Panc1 (cell line): Measurements from ENCODE around the gene DPEP1. TPM values are rescaled to one million over a fixed set of nuclear protein-coding genes. Genes with fewer than 3 reads are reported as not detected.
A peak's percentile ranks its signal among the peaks of the same experiment; 100 is the strongest.

ENCODE experiments used
- ATAC-seq: fragments of 200-7000 bp; cut with Tn5 transposase; 2 replicates; pipeline ENCODE4 v1.9.1; 2020; ENCODE audit warnings: mild to moderate bottlenecking, moderate library complexity
- BruUV-seq: library from RNA; stranded (reverse); fragments of 400-500 nt; replicated peaks from 2 replicates; lab custom pipeline; 2021; lab: Mats Ljungman, UMichigan
- CTCF ChIA-PET: fragments of 300-600 bp; sonication (Branson Sonifier 250); formaldehyde crosslinking; loops from one replicate; lab custom pipeline; 2022; ENCODE audit warnings: antibody characterized with exemption; lab: Charles Lee
- POLR2A ChIA-PET: fragments of 300-600 bp; sonication (Branson Sonifier 250); formaldehyde crosslinking; loops from one replicate; lab custom pipeline; 2022; ENCODE audit warnings: antibody characterized with exemption; lab: Charles Lee
- DNase-seq: peaks from one replicate; pipeline ENCODE4 v3.0.0-alpha.2; 2010; ENCODE audit warnings: low read depth, low spot score
- H3K27ac ChIP-seq: 2 replicates; pipeline ENCODE4 v1.5.1; 2011; ENCODE audit warnings: mild to moderate bottlenecking, low read length, inconsistent platforms
- H3K27me3 ChIP-seq: fragments of 200-500 bp; sonication (Bioruptor generic); 2 replicates; pipeline ENCODE4 v1.6.0; 2014; ENCODE audit warnings: low read length, inconsistent platforms; ENCODE audit not compliant: control insufficient read depth, insufficient read depth
- H3K36me3 ChIP-seq: fragments of 200-500 bp; sonication (Bioruptor generic); 2 replicates; pipeline ENCODE4 v1.5.1; 2014; ENCODE audit warnings: inconsistent platforms, mild to moderate bottlenecking, low read length, moderate library complexity; ENCODE audit not compliant: control insufficient read depth, insufficient read depth
- H3K4me1 ChIP-seq: 2 replicates; pipeline ENCODE4 v1.5.1; 2011; ENCODE audit warnings: inconsistent platforms, mild to moderate bottlenecking, low read length, moderate library complexity; ENCODE audit not compliant: control insufficient read depth, insufficient read depth
- H3K4me3 ChIP-seq, 2 experiments: 2 replicates each; pipeline ENCODE4 v1.5.1; 2011 to 2012; ENCODE audit warnings: low read depth in 2 of 2, low read length in 2 of 2, mild to moderate bottlenecking in 2 of 2, inconsistent platforms in 1 of 2, moderate library complexity in 1 of 2
- H3K9me3 ChIP-seq: fragments of 200-500 bp; sonication (Bioruptor generic); 2 replicates; pipeline ENCODE4 v1.5.1; 2014; ENCODE audit warnings: low read depth, mild to moderate bottlenecking, inconsistent platforms, low read length, moderate library complexity; ENCODE audit not compliant: control insufficient read depth, insufficient read depth
- POLR2AphosphoS5 ChIP-seq: IDR thresholded peaks from 2 replicates; pipeline ENCODE4 v1.6.1; 2012; ENCODE audit warnings: mild to moderate bottlenecking, low read depth, low read length, moderate library complexity
- REST ChIP-seq, 2 experiments: IDR thresholded peaks; 2 replicates each; pipeline ENCODE4 v1.6.1; 2011 to 2012; ENCODE audit warnings: low read depth in 2 of 2, control low read depth in 1 of 2, low read length in 1 of 2, mild to moderate bottlenecking in 1 of 2, moderate library complexity in 1 of 2; ENCODE audit not compliant: insufficient read depth in 1 of 2
- SIN3A ChIP-seq: IDR thresholded peaks from 2 replicates; pipeline ENCODE4 v1.6.1; 2012; ENCODE audit warnings: low read depth, mild to moderate bottlenecking, low read length, moderate library complexity, borderline replicate concordance; ENCODE audit not compliant: insufficient read depth
- TCF7L2 ChIP-seq: IDR thresholded peaks from 2 replicates; pipeline ENCODE4 v1.6.1; 2011; ENCODE audit warnings: mild to moderate bottlenecking, low read depth, low read length, inconsistent platforms
- in situ Hi-C: cut with HindIII; loops from 2 replicates; pipeline ENCODE4 v1.10.0; 2016; ENCODE audit warnings: low sequenced_read_pairs, low pct_unique_long_range_greater_than_20kb
- intact Hi-C: fragments of 100-400 bp; cut with micrococcal nuclease; formaldehyde crosslinking; loops from one replicate; pipeline ENCODE4 v1.10.0; 2022; ENCODE audit not compliant: unreplicated experiment
- total RNA-seq: library from RNA; stranded (reverse); gene quantifications from one replicate; pipeline ENCODE4 v1.2.1, GENCODE V29; 2021; ENCODE audit not compliant: unreplicated experiment
- TF ChIP-seq, protein P1 (sequence below): fragments of 450-650 bp; IDR thresholded peaks from 2 replicates; pipeline ENCODE4 v1.5.1; 2017; ENCODE audit warnings: mild to moderate bottlenecking

DPEP1 gene
- total RNA-seq, 1 experiment from 2014 or later, result 0.18 TPM

- Histone ChIP-seq H3K36me3 (no peaks in the 10 kb centered on the region; the same call in 1 of the 2 replicates), H3K4me1 (no peaks in the 10 kb centered on the region), H3K9me3 (no peaks in the 10 kb centered on the region), H3K4me3 (no peak overlapping the region), H3K27me3 (no peaks in the 10 kb centered on the region), H3K27ac (no peak overlapping the region)
- ATAC-seq (no peak), DNase-seq (no peak)
- POLR2A ChIA-PET, result no interaction called here
- intact Hi-C loops, result loop anchor here (5.0 kb wide), 1 partner anchor 70 kb away; no protein-coding TSS in a partner anchor
- CTCF ChIA-PET, result no interaction called here
- in situ Hi-C loops, result no loop called here
- no peak for TF ChIP-seq REST (IDR thresholded peaks at IDR 0.05; ENCODE audit: insufficient read depth in 1 of 2, low read depth in 2 of 2, low read length in 1 of 2)
- no peak for TF ChIP-seq POLR2AphosphoS5
- no peak for TF ChIP-seq TCF7L2
- TF ChIP-seq, protein P1, sequence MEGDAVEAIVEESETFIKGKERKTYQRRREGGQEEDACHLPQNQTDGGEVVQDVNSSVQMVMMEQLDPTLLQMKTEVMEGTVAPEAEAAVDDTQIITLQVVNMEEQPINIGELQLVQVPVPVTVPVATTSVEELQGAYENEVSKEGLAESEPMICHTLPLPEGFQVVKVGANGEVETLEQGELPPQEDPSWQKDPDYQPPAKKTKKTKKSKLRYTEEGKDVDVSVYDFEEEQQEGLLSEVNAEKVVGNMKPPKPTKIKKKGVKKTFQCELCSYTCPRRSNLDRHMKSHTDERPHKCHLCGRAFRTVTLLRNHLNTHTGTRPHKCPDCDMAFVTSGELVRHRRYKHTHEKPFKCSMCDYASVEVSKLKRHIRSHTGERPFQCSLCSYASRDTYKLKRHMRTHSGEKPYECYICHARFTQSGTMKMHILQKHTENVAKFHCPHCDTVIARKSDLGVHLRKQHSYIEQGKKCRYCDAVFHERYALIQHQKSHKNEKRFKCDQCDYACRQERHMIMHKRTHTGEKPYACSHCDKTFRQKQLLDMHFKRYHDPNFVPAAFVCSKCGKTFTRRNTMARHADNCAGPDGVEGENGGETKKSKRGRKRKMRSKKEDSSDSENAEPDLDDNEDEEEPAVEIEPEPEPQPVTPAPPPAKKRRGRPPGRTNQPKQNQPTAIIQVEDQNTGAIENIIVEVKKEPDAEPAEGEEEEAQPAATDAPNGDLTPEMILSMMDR, result no peak
- TF ChIP-seq SIN3A, result no peak
- BruUV-seq, result no TSS peak
These were observed 40.8 kb upstream of the DPEP1 start for GRCh38 chr16:89572485-89573205.

- in situ Hi-C loops, result no loop called here
- no peaks in the 10 kb centered on the region for H3K9me3 ChIP-seq
- BruUV-seq, result no TSS peak
- ATAC-seq, result peak; percentile 44
- H3K4me3 ChIP-seq, result peak overlapping the region; percentile 43 to 64
- intact Hi-C loops, result loop anchor here (5.0 kb wide), 1 partner anchor 68 kb away; no protein-coding TSS in a partner anchor
- no peak for TF ChIP-seq TCF7L2
- no peaks in the 10 kb centered on the region; the same call in 1 of the 2 replicates for H3K36me3 ChIP-seq
- DNase-seq, result no peak
- ChIA-PET POLR2A (no interaction called here), CTCF (interaction anchor here (0.7 kb wide), 2 partner anchors 20 to 646 kb away, joined by 3 read pairs; no protein-coding TSS in a partner anchor)
- no peaks in the 10 kb centered on the region for H3K4me1 ChIP-seq
- peak overlapping the region; percentile 61 for H3K27ac ChIP-seq
- no peaks in the 10 kb centered on the region for H3K27me3 ChIP-seq
These were observed 39.4 kb upstream of the DPEP1 start for GRCh38 chr16:89573826-89574680.
